GM12878 (cell line): ENCODE measurements around the gene CCDC28A. TPM values are rescaled to one million over a fixed set of nuclear protein-coding genes. Genes with fewer than 3 reads are reported as not detected.

Experiments used
- ATAC-seq: fragments of 200-7000 bp; cut with Tn5 transposase; 3 replicates; pipeline ENCODE4 v1.9.1; 2020; ENCODE audit warnings: mild to moderate bottlenecking, moderate library complexity
- BruUV-seq: library from RNA; stranded (reverse); fragments of 400-500 nt; replicated peaks from 2 replicates; lab custom pipeline; 2021; lab: Mats Ljungman, UMichigan
- CTCF ChIA-PET: fragments of 300-600 bp; sonication (Branson Sonifier 250); formaldehyde crosslinking; extraction: SDS; loops from one replicate; lab custom pipeline; 2021; ENCODE audit warnings: inconsistent platforms; lab: Yijun Ruan, JAX
- POLR2A ChIA-PET: fragments of 350-600 bp; formaldehyde crosslinking; extraction: SDS; loops from one replicate; lab custom pipeline; 2021; ENCODE audit warnings: inconsistent platforms; lab: Charles Lee
- RAD21 ChIA-PET: fragments of 300-600 bp; sonication (Branson Sonifier 250); formaldehyde crosslinking; loops from one replicate; lab custom pipeline; 2023; ENCODE audit warnings: antibody characterized with exemption; ENCODE audit not compliant: unreplicated experiment; lab: Charles Lee
- SMC1A ChIA-PET: fragments of 300-600 bp; sonication (Branson Sonifier 250); formaldehyde crosslinking; loops from one replicate; lab custom pipeline; 2023; ENCODE audit not compliant: unreplicated experiment, uncharacterized antibody; lab: Charles Lee
- DNase-seq: peaks from one replicate; pipeline ENCODE4 v3.0.0-alpha.2; 2011; ENCODE audit warnings: low read depth, low spot score
- FAIRE-seq: peaks from 3 replicates; lab custom pipeline; 2011; peaks lifted over from hg19 to GRCh38; lab: Jason Lieb, UNC
- H2AFZ ChIP-seq: 2 replicates; pipeline ENCODE4 v1.6.0; 2011; ENCODE audit warnings: low read depth, low read length, control low read depth; ENCODE audit not compliant: control insufficient read depth
- H3K27ac ChIP-seq: 2 replicates; pipeline ENCODE4 v1.5.1; 2011; ENCODE audit warnings: control low read depth; ENCODE audit not compliant: control insufficient read depth, insufficient read depth
- H3K27me3 ChIP-seq, 2 experiments: replicated peaks in 1 of 2; 2 replicates each; pipeline versions ENCODE4 v1.6.0 to v1.6.1; 2011; ENCODE audit warnings: low read length in 1 of 2; ENCODE audit not compliant: control insufficient read depth in 2 of 2, insufficient read depth in 2 of 2
- H3K36me3 ChIP-seq, 2 experiments: 2 replicates each; pipeline ENCODE4 v1.5.1; 2011; ENCODE audit warnings: low read length in 1 of 2; ENCODE audit not compliant: control insufficient read depth in 2 of 2, insufficient read depth in 2 of 2
- H3K4me1 ChIP-seq: 2 replicates; pipeline ENCODE4 v1.6.1; 2011; ENCODE audit warnings: mild to moderate bottlenecking, low read length, moderate library complexity, mixed read lengths; ENCODE audit not compliant: control insufficient read depth, insufficient read depth
- H3K4me2 ChIP-seq: 2 replicates; pipeline ENCODE4 v1.6.0; 2011; ENCODE audit warnings: control low read depth; ENCODE audit not compliant: control insufficient read depth, insufficient read depth
- H3K4me3 ChIP-seq: fragments of 200-600 bp; sonication (generic); 2 replicates; pipeline ENCODE4 v1.5.1; 2016
- H3K79me2 ChIP-seq: 2 replicates; pipeline ENCODE4 v1.6.0; 2011; ENCODE audit warnings: low read length; ENCODE audit not compliant: control insufficient read depth, insufficient read depth
- H3K9ac ChIP-seq: 2 replicates; pipeline ENCODE4 v1.8.0; 2011; ENCODE audit warnings: low read length, control low read depth, mixed read lengths; ENCODE audit not compliant: control insufficient read depth, insufficient read depth
- H3K9me3 ChIP-seq: replicated peaks from 3 replicates; pipeline ENCODE4 v1.5.1; 2011; ENCODE audit warnings: mild to moderate bottlenecking, low read length; ENCODE audit not compliant: control insufficient read depth, insufficient read depth
- H4K20me1 ChIP-seq: 2 replicates; pipeline ENCODE4 v1.6.0; 2011; ENCODE audit not compliant: control insufficient read depth, insufficient read depth
- CHD2 ChIP-seq: IDR thresholded peaks from 2 replicates; pipeline ENCODE4 v1.6.1; 2011; ENCODE audit warnings: low read depth, low read length, improper control_type of control experiment, borderline replicate concordance
- FOXK2 ChIP-seq: fragments of 450-650 bp; IDR thresholded peaks from 2 replicates; pipeline ENCODE4 v1.6.1; 2017; ENCODE audit warnings: mild to moderate bottlenecking, moderate library complexity
- GATAD2B ChIP-seq: fragments of 450-650 bp; conservative IDR thresholded peaks from 2 replicates; pipeline ENCODE4 v1.6.1; 2017; ENCODE audit warnings: low read depth, mild to moderate bottlenecking, moderate library complexity
- MEF2B ChIP-seq: fragments of 450-650 bp; IDR thresholded peaks from 2 replicates; pipeline ENCODE4 v1.6.1; 2018; ENCODE audit warnings: mild to moderate bottlenecking, moderate library complexity; ENCODE audit not compliant: partially characterized antibody, poor library complexity, severe bottlenecking
- RAD21 ChIP-seq: IDR thresholded peaks from 2 replicates; pipeline ENCODE4 v1.6.1; 2011; ENCODE audit warnings: mild to moderate bottlenecking, low read depth, low read length, moderate library complexity; ENCODE audit not compliant: insufficient read depth
- SUPT20H ChIP-seq: IDR thresholded peaks from 2 replicates; pipeline ENCODE4 v1.6.1; 2011; ENCODE audit warnings: low read depth, mild to moderate bottlenecking, low read length, moderate library complexity, borderline replicate concordance; ENCODE audit not compliant: control insufficient read depth
- TCF7 ChIP-seq: IDR thresholded peaks from 2 replicates; pipeline ENCODE4 v1.6.1; 2014; ENCODE audit warnings: antibody characterized with exemption, borderline replicate concordance
- WGBS: methylation state at CpG from one replicate; pipeline ENCODE4 v1.1.6; 2016; ENCODE audit warnings: low lambda C conversion rate; ENCODE audit not compliant: insufficient replicate concordance, insufficient coverage; ENCODE audit errors: missing lambda C conversion rate; 5-methylcytosine and 5-hydroxymethylcytosine counted together
- in situ Hi-C: fragments of 300-500 bp; cut with MboI; formaldehyde crosslinking; loops from 9 replicates; pipeline ENCODE4 v1.14.3; 2018; ENCODE audit warnings: mixed read lengths
- intact Hi-C: fragments of 100-400 bp; cut with micrococcal nuclease; formaldehyde crosslinking; loops from one replicate; pipeline ENCODE4 v1.14.2; 2022; ENCODE audit not compliant: unreplicated experiment
- polyA plus RNA-seq, 11 experiments: library from polyadenylated mRNA; depleted of rRNA in 4 of 11; unstranded in 6 of 11; stranded (reverse) in 5 of 11; fragments of >200 nt; fragmentation: Nextera tagmentation in 4 of 11; fragmentation: Illumina TruSeq in 1 of 11; extraction: Ambion mirVana in 4 of 11; extraction: Trizol in 1 of 11; gene quantifications; 1 replicate in 1 of 11; 2 replicates in 10 of 11; pipeline versions ENCODE4 v1.2.1 to v1.2.3, GENCODE V29; 2011 to 2016; ENCODE audit warnings: inconsistent platforms in 2 of 11, missing spikeins in 2 of 11, low read depth in 1 of 11
- total RNA-seq, 4 experiments: library from RNA; depleted of rRNA in 3 of 4; stranded (reverse); fragments of >200 nt in 3 of 4; fragmentation: Illumina TruSeq in 1 of 4; extraction: Trizol in 1 of 4; gene quantifications; 2 replicates each; pipeline versions ENCODE4 v1.2.1 to v1.2.3, GENCODE V29; 2013 to 2021
- TF ChIP-seq, protein P1 (sequence below): IDR thresholded peaks from 2 replicates; pipeline ENCODE4 v1.6.1; 2011; ENCODE audit warnings: low read depth, mild to moderate bottlenecking, low read length, moderate library complexity, borderline replicate concordance; ENCODE audit errors: extremely low read depth
- TF ChIP-seq, protein P2 (sequence below): IDR thresholded peaks from 2 replicates; pipeline ENCODE4 v1.6.1; 2011; ENCODE audit warnings: borderline replicate concordance, low read depth, mild to moderate bottlenecking, moderate library complexity, mixed read lengths, low read length; ENCODE audit not compliant: insufficient read depth; ENCODE audit errors: extremely low read length

The CCDC28A gene
- total and polyA plus RNA-seq, 10 of the 15 experiments (the other 5 are each of a cell fraction or from before 2014, with no cell fraction given): 13.5 to 38.8 (median 19.2) TPM

DNA sequence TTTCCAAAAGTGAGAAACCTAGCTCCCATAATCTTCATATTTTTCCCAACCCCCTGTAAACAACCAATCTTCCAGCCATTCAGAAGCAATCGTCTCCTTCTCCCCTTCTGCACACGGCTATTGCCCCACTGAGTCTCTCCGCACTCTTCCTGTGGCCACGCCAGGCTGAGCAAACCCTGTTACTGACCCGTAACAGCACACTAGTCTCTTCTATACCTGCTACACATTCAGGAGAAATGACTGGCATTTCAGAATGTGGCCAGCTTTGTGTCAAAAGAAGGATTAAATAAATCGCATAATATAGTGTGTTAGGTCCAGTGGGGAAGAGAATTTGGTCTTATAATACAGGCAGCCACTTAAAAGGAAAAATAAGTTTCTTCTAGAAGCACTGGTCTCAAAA, 63.7 kb downstream of the CCDC28A start:
- no peak overlapping the region for H3K4me3 ChIP-seq
- H3K9me3 ChIP-seq: no peaks in the 10 kb centered on the region
- H3K27ac ChIP-seq: no peak overlapping the region
- H3K36me3 ChIP-seq: no peaks in the 10 kb centered on the region
- H3K4me1 ChIP-seq: no peaks in the 10 kb centered on the region
- H3K9ac ChIP-seq: no peak overlapping the region
- ChIA-PET SMC1A (interaction anchor here (0.7 to 1.2 kb wide), 2 partner anchors 10 to 11 kb away, joined by 3 read pairs; no protein-coding TSS in a partner anchor), POLR2A (no interaction called here), CTCF (interaction anchor here (1.0 to 1.5 kb wide), 3 partner anchors 16 to 361 kb away, joined by 3 to 4 read pairs (median 3); no protein-coding TSS in a partner anchor), RAD21 (no interaction called here)
- H3K4me2 ChIP-seq: no peak overlapping the region
- no peaks in the 10 kb centered on the region for H3K27me3 ChIP-seq
- H4K20me1 ChIP-seq: no peaks in the 10 kb centered on the region
- H3K79me2 ChIP-seq: no peaks in the 10 kb centered on the region
- TF ChIP-seq SUPT20H (no peak), CHD2 (no peak), MEF2B (no peak), GATAD2B (no peak), RAD21 (no peak), TCF7 (no peak), FOXK2 (no peak)
- TF ChIP-seq, protein P1, sequence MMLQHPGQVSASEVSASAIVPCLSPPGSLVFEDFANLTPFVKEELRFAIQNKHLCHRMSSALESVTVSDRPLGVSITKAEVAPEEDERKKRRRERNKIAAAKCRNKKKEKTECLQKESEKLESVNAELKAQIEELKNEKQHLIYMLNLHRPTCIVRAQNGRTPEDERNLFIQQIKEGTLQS: no peak
- TF ChIP-seq, protein P2, sequence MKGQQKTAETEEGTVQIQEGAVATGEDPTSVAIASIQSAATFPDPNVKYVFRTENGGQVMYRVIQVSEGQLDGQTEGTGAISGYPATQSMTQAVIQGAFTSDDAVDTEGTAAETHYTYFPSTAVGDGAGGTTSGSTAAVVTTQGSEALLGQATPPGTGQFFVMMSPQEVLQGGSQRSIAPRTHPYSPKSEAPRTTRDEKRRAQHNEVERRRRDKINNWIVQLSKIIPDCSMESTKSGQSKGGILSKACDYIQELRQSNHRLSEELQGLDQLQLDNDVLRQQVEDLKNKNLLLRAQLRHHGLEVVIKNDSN: no peak
- in situ Hi-C loops: no loop called here
- DNase-seq (no peak), FAIRE-seq (no peak), ATAC-seq (no peak)
- WGBS: 75% methylated on average over 6 of the region's 6 CpGs
- H2AFZ ChIP-seq: no peak overlapping the region
- intact Hi-C loops: no loop called here
- BruUV-seq: no TSS peak

Other genes starting within 250 kb of the CCDC28A start
- gene ECT2L, start 22.3 kb downstream of the CCDC28A start, total RNA-seq (2014; rRNA removed): not detected in 2 replicates
- not detected in 2 replicates for gene ECT2L, start 22.3 kb downstream of the CCDC28A start, total RNA-seq (2014; rRNA removed; fragmentation: Illumina TruSeq; extraction: Trizol)
- gene ECT2L, start 22.3 kb downstream of the CCDC28A start, total RNA-seq (2021): not detected in 2 replicates
- 0.12 TPM in 1 of 2 replicates, not detected in the other for gene ECT2L, start 22.3 kb downstream of the CCDC28A start, polyA plus RNA-seq (2011; rRNA removed)
- not detected in 2 replicates for gene ECT2L, start 22.3 kb downstream of the CCDC28A start, polyA plus RNA-seq (2014; fragmentation: Illumina TruSeq; extraction: Trizol)
- not detected for gene ECT2L, start 22.3 kb downstream of the CCDC28A start, polyA plus RNA-seq (2014; fragmentation: Nextera tagmentation; extraction: Ambion mirVana)
- not detected in 2 replicates for gene ECT2L, start 22.3 kb downstream of the CCDC28A start, polyA plus RNA-seq (2014; rRNA removed)
- under 1 TPM; 0.05 to 0.09 TPM for gene ECT2L, start 22.3 kb downstream of the CCDC28A start, polyA plus RNA-seq (2016; fragmentation: Nextera tagmentation; extraction: Ambion mirVana)
- 34.3 and 34.6 TPM in 2 replicates for gene REPS1, start 214.5 kb downstream of the CCDC28A start, total RNA-seq (2014; rRNA removed)
- gene REPS1, start 214.5 kb downstream of the CCDC28A start, total RNA-seq (2014; rRNA removed; fragmentation: Illumina TruSeq; extraction: Trizol): 45.7 and 45.9 TPM in 2 replicates
- gene REPS1, start 214.5 kb downstream of the CCDC28A start, total RNA-seq (2021): 36.9 and 39.3 TPM in 2 replicates
- gene REPS1, start 214.5 kb downstream of the CCDC28A start, polyA plus RNA-seq (2011; rRNA removed): 59.3 and 76.2 TPM in 2 replicates
- gene REPS1, start 214.5 kb downstream of the CCDC28A start, polyA plus RNA-seq (2014; fragmentation: Illumina TruSeq; extraction: Trizol): 43.9 and 44.3 TPM in 2 replicates
- 10 to 100 TPM; 13.7 to 21.2 TPM for gene REPS1, start 214.5 kb downstream of the CCDC28A start, polyA plus RNA-seq (2014; fragmentation: Nextera tagmentation; extraction: Ambion mirVana)
- gene REPS1, start 214.5 kb downstream of the CCDC28A start, polyA plus RNA-seq (2014; rRNA removed): 28.8 and 31.5 TPM in 2 replicates
- gene REPS1, start 214.5 kb downstream of the CCDC28A start, polyA plus RNA-seq (2016; fragmentation: Nextera tagmentation; extraction: Ambion mirVana): 10 to 100 TPM; 17.4 to 27.2 TPM